HEK293T (cell line): Measurements from ENCODE around the gene KCNB1.

Source experiments
- CTCF ChIA-PET: fragments of 350-600 bp; formaldehyde crosslinking; extraction: SDS; loops from one replicate; lab custom pipeline; 2021; ENCODE audit warnings: antibody characterized with exemption, inconsistent platforms; lab: Yijun Ruan, JAX
- POLR2A ChIA-PET: fragments of 350-600 bp; formaldehyde crosslinking; extraction: SDS; loops from one replicate; lab custom pipeline; 2020; ENCODE audit warnings: antibody characterized with exemption, inconsistent platforms; lab: Yijun Ruan, JAX
- DNase-seq: peaks from one replicate; pipeline ENCODE4 v3.0.0; 2012; ENCODE audit warnings: mixed read lengths; ENCODE audit errors: extremely low spot score
- ARNT ChIP-seq: fragments of 450-650 bp; IDR thresholded peaks from 2 replicates; pipeline ENCODE4 v1.6.1; 2017; ENCODE audit warnings: mild to moderate bottlenecking
- BHLHE40 ChIP-seq: fragments of 450-650 bp; IDR thresholded peaks from 2 replicates; pipeline ENCODE4 v1.6.1; 2016; ENCODE audit warnings: mild to moderate bottlenecking, moderate library complexity, borderline replicate concordance
- CTBP1 ChIP-seq: fragments of 450-650 bp; IDR thresholded peaks from 2 replicates; pipeline ENCODE4 v1.6.1; 2016; ENCODE audit warnings: borderline replicate concordance
- ELF4 ChIP-seq: fragments of 450-650 bp; IDR thresholded peaks from 2 replicates; pipeline ENCODE4 v1.6.1; 2017; ENCODE audit warnings: antibody characterized with exemption
- FOXA1 ChIP-seq: fragments of 450-650 bp; IDR thresholded peaks from 2 replicates; pipeline ENCODE4 v1.6.1; 2016; ENCODE audit warnings: mild to moderate bottlenecking
- FOXK2 ChIP-seq: fragments of 450-650 bp; IDR thresholded peaks from 2 replicates; pipeline ENCODE4 v1.6.1; 2016; ENCODE audit warnings: mild to moderate bottlenecking
- FOXM1 ChIP-seq: fragments of 450-650 bp; IDR thresholded peaks from 2 replicates; pipeline ENCODE4 v1.6.1; 2017; ENCODE audit warnings: mild to moderate bottlenecking, borderline replicate concordance
- HDGF ChIP-seq: fragments of 450-650 bp; IDR thresholded peaks from 2 replicates; pipeline ENCODE4 v1.6.1; 2017; ENCODE audit warnings: antibody characterized with exemption, borderline replicate concordance
- L3MBTL2 ChIP-seq: fragments of 450-650 bp; conservative IDR thresholded peaks from 2 replicates; pipeline ENCODE4 v1.6.1; 2016; ENCODE audit warnings: mild to moderate bottlenecking
- LEF1 ChIP-seq: fragments of 450-650 bp; IDR thresholded peaks from 2 replicates; pipeline ENCODE4 v1.6.1; 2017; ENCODE audit warnings: mild to moderate bottlenecking, borderline replicate concordance
- NFRKB ChIP-seq: fragments of 450-650 bp; IDR thresholded peaks from 2 replicates; pipeline ENCODE4 v1.6.1; 2016; ENCODE audit warnings: mild to moderate bottlenecking, moderate library complexity
- SP1 ChIP-seq: fragments of 450-650 bp; IDR thresholded peaks from 2 replicates; pipeline ENCODE4 v1.6.1; 2017
- SUZ12 ChIP-seq: fragments of 450-650 bp; IDR thresholded peaks from 2 replicates; pipeline ENCODE4 v1.6.1; 2016; ENCODE audit warnings: mild to moderate bottlenecking
- TARDBP ChIP-seq: fragments of 450-650 bp; IDR thresholded peaks from 2 replicates; pipeline ENCODE4 v1.6.1; 2016
- ZNF384 ChIP-seq: fragments of 450-650 bp; IDR thresholded peaks from 2 replicates; pipeline ENCODE4 v1.6.1; 2016
- TF ChIP-seq, protein P1 (sequence below): fragments of 450-650 bp; IDR thresholded peaks from 2 replicates; pipeline ENCODE4 v1.6.1; 2016

The KCNB1 gene

DNA sequence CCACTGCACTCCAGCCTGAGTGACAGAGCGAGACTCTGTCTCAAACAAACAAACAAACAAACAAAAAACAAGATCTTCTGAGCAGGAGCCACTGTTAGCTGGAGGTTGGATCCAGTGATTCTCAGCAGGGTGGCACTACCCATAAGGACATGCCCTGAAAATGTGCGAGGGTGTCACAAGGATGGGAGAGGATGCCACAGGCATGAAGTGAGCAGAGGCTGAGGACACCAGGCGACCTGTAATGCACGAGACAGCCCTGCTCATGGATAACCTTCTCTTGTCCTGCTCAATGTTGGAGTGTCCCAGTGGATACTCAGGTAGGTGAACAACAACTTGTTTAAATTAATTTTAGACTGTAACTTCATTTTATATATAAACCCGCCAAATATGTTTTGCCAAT, 76.8 kb downstream of the KCNB1 start:
- TF ChIP-seq TARDBP: no peak
- no peak for TF ChIP-seq ELF4
- no peak for TF ChIP-seq ARNT
- TF ChIP-seq CTBP1: no peak
- no peak for TF ChIP-seq L3MBTL2
- TF ChIP-seq FOXK2: no peak
- TF ChIP-seq SP1: no peak
- no peak for TF ChIP-seq SUZ12
- TF ChIP-seq FOXA1: no peak
- no peak for TF ChIP-seq FOXM1
- no peak for TF ChIP-seq BHLHE40
- TF ChIP-seq HDGF: no peak
- no peak for TF ChIP-seq ZNF384
- TF ChIP-seq NFRKB: no peak
- TF ChIP-seq, protein P1, sequence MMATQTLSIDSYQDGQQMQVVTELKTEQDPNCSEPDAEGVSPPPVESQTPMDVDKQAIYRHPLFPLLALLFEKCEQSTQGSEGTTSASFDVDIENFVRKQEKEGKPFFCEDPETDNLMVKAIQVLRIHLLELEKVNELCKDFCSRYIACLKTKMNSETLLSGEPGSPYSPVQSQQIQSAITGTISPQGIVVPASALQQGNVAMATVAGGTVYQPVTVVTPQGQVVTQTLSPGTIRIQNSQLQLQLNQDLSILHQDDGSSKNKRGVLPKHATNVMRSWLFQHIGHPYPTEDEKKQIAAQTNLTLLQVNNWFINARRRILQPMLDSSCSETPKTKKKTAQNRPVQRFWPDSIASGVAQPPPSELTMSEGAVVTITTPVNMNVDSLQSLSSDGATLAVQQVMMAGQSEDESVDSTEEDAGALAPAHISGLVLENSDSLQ: no peak
- CTCF ChIA-PET: interaction anchor here (0.9 kb wide), 1 partner anchor 22 kb away, joined by 5 read pairs; no protein-coding TSS in a partner anchor
- no peak for DNase-seq
- POLR2A ChIA-PET: no interaction called here

DNA sequence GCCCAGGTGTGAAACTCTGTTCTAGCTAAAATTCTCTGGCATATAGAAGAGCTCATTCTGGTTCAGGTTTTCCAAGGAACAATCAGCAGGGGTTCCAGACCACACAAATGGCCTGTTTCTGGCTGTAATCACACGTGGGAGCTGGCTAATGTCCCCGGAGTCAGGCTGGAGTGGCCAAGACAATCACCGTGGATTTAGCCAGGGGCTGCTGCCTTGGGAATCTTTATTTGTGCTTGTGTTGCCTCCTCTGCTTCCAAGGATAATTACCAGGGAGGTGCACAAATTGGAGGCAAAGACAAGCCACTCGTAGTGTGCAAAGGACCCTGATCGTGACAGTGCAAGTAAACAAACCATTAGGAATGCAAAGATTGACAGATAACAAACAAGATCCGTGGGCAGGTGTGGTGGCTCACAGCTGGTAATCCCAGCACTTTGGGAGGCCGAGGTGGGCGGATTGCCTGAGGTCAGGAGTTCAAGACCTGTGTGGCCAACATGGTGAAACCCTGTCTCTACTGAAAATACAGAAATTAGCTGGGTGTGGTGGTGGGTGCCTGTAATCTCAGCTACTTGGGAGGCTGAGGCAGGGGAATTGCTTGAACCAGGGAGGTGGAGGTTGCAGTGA, 77.3 kb downstream of the KCNB1 start:
- POLR2A ChIA-PET: no interaction called here
- no peak for DNase-seq
- TF ChIP-seq NFRKB (no peak), ELF4 (no peak), FOXA1 (no peak)
- CTCF ChIA-PET: interaction anchor here (0.9 kb wide), 1 partner anchor 21 kb away, joined by 5 read pairs; no protein-coding TSS in a partner anchor

DNA sequence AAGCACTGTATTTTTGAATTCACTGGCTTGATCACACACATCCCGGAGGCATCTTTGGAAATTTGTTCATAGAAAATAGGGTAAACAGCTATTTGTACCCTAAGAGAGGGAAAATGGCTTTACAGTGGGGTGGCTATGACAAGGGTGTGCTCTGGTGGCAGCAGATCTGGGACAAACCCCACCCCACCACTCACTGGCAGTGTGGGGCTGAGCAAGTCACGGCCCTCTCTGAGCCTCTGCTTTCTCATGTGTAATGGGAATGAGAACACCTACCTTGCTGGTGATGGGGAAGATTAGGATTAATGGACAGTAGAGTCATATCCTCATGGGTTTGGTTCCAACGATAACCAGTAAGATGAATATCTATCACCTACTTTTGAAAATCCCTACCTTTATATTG, 78.0 kb downstream of the KCNB1 start:
- CTCF ChIA-PET: interaction anchor here (0.9 kb wide), 1 partner anchor 21 kb away, joined by 5 read pairs; no protein-coding TSS in a partner anchor
- no peak for DNase-seq
- no peak for TF ChIP-seq FOXA1
- TF ChIP-seq HDGF: no peak
- POLR2A ChIA-PET: no interaction called here

DNA sequence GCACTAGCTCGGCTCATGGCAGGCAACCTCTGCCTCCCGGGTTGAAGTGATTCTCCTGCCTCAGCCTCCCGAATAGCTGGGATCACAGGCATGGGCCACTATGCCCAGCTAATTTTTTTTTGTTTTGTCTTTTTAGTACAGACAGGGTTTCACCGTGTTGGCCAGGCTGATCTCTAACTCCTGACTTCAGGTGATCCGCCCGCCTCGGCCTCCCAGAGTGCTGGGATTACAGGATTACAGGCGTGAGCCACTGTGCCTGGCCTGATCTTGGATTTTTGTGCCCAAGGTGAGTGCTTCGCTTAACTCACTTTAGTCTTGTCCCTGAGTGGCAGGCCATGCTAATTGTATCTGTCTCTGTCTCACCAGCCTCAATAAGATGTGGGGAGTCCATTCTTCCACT, 78.6 kb downstream of the KCNB1 start:
- POLR2A ChIA-PET: no interaction called here
- TF ChIP-seq FOXM1: no peak
- no peak for TF ChIP-seq TARDBP
- no peak for TF ChIP-seq ZNF384
- TF ChIP-seq L3MBTL2: no peak
- no peak for TF ChIP-seq SUZ12
- no peak for TF ChIP-seq HDGF
- CTCF ChIA-PET: no interaction called here
- DNase-seq: no peak

DNA sequence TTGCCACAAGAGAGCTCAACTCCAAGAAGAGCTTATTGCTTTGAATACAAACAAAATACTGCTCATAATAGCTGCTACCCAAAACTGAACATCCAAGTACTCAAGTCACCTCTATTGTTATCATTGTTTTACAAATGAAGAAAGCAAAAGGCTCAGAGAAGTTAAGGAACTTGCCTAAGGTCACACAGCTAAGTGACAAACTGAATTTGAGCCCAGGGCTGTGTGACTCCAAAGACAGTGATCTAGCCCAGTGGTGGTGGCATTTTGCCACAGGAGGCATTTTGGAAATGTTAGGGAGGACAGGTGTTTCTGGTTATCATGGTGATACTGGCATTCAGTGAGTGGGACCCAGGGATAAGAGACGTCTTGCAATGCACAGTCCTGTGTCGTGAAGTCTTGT, 79.5 kb downstream of the KCNB1 start:
- ChIA-PET CTCF (interaction anchor here (1.3 kb wide), 1 partner anchor 82 kb away, joined by 4 read pairs; no protein-coding TSS in a partner anchor), POLR2A (no interaction called here)

DNA sequence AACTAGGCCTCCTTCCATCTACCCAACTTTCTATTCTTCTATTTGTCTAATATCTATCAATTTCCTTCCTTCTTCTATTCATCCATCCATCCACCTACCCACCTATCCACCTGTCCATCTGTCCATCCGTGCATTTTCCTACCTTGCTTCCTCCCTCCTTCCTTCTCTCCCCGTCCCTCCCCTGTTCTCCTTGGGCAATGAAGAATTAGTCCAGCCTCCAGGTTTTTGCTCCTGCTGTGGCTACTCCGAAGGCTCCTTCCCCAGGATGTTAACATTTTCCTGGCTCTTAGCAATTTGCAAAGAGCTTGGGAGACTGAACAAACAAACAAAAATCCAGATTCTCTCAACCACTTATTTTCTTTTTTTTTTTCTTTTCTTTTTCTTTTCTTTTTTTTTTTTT, 81.6 kb downstream of the KCNB1 start:
- DNase-seq: no peak
- CTCF ChIA-PET: no interaction called here
- TF ChIP-seq FOXM1: no peak
- TF ChIP-seq BHLHE40: no peak
- no peak for TF ChIP-seq ZNF384
- TF ChIP-seq CTBP1: no peak
- no peak for TF ChIP-seq FOXA1
- TF ChIP-seq L3MBTL2: no peak
- POLR2A ChIA-PET: no interaction called here

More for the DNA sequence above, 79.5 kb downstream of the KCNB1 start:
- no peak for DNase-seq
- TF ChIP-seq NFRKB (no peak), ELF4 (no peak), HDGF (no peak), CTBP1 (no peak), L3MBTL2 (no peak), SUZ12 (no peak), SP1 (no peak), ZNF384 (no peak), BHLHE40 (no peak), FOXM1 (no peak), TARDBP (no peak)
- TF ChIP-seq, protein P1: no peak

DNA sequence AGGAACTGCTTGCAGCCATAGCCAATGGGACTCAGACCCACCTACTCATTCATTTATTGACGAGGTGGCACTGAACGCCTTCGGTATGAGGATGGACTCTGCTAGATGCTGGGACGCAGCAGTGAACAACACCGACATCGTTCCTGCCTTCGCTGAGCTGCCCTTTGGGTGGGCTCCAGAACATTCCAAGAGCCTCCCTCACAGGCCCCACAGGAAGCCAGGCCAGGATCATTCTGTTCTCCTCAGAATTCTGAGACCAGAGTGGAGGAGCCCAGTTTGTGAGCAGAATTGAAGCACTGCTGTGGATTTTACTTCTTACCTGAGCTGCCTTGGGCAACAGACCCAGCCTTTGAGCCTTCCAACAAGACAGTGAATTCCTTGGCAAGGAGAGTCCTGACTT, 82.1 kb downstream of the KCNB1 start:
- POLR2A ChIA-PET: no interaction called here
- CTCF ChIA-PET: no interaction called here
- no peak for DNase-seq
- TF ChIP-seq NFRKB: no peak
- TF ChIP-seq FOXK2: no peak
- TF ChIP-seq, protein P1: no peak
- TF ChIP-seq FOXM1: no peak
- no peak for TF ChIP-seq SP1
- no peak for TF ChIP-seq ZNF384

DNA sequence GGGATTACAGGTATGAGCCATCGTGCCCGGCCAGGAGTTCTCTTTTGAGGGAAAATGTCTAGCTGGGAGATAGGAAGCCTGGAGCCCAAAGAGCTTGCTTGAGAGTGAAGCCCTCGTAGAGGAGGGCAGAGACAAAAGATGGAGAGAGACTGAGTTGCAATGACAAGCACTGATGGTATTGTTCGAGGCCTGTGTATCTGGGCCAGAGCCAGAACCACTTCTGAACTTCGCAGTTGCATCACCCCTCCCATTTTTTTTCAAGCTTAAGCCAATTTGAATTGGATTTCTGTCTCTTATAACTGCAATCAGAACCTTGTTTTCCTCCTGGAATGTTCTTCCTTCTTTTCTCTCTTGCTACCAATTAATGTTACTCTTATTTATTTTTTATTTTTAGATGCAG, 83.1 kb downstream of the KCNB1 start:
- DNase-seq: no peak
- TF ChIP-seq FOXA1 (no peak), FOXK2 (no peak), ZNF384 (no peak), ARNT (no peak), LEF1 (no peak), TARDBP (no peak), SP1 (no peak), L3MBTL2 (no peak), ELF4 (no peak), BHLHE40 (no peak), CTBP1 (no peak)
- TF ChIP-seq, protein P1: no peak
- ChIA-PET CTCF (interaction anchor here (0.7 kb wide), 1 partner anchor 14 kb away, joined by 3 read pairs; no protein-coding TSS in a partner anchor), POLR2A (no interaction called here)
